GM23338 (cell line): Measurements from ENCODE around the gene SLC16A7. TPM values are rescaled to one million over a fixed set of nuclear protein-coding genes. Genes with fewer than 3 reads are reported as not detected.

Experiments used
- ATAC-seq: fragments of 200-7000 bp; cut with Tn5 transposase; 3 replicates; pipeline ENCODE4 v1.9.1; 2020
- DNase-seq: peaks from one replicate; pipeline ENCODE4 v3.0.0-alpha.2; 2015; ENCODE audit warnings: low spot score
- H2AFZ ChIP-seq: fragments of 200-600 bp; sonication (generic); 2 replicates; pipeline ENCODE4 v1.8.0; 2016; ENCODE audit warnings: antibody characterized with exemption, mild to moderate bottlenecking, moderate library complexity
- H3F3A ChIP-seq: fragments of 200-600 bp; sonication (generic); replicated peaks from 2 replicates; pipeline ENCODE4 v1.8.0; 2017; ENCODE audit warnings: antibody characterized with exemption, mixed run types, low read depth
- H3K27ac ChIP-seq: fragments of 200-600 bp; sonication (generic); 2 replicates; pipeline ENCODE4 v1.6.1; 2016; ENCODE audit warnings: low read depth
- H3K27me3 ChIP-seq: fragments of 200-600 bp; sonication (generic); 2 replicates; pipeline ENCODE4 v1.8.0; 2016; ENCODE audit warnings: mild to moderate bottlenecking, mixed run types, moderate library complexity; ENCODE audit not compliant: insufficient read depth
- H3K36me3 ChIP-seq: fragments of 200-600 bp; sonication (generic); 2 replicates; pipeline ENCODE4 v1.8.0; 2016; ENCODE audit warnings: mild to moderate bottlenecking; ENCODE audit not compliant: insufficient read depth
- H3K4me1 ChIP-seq: fragments of 200-600 bp; sonication (generic); 2 replicates; pipeline ENCODE4 v1.8.0; 2016; ENCODE audit warnings: mild to moderate bottlenecking, moderate library complexity; ENCODE audit not compliant: insufficient read depth
- H3K4me2 ChIP-seq: fragments of 200-600 bp; sonication (generic); 2 replicates; pipeline ENCODE4 v1.7.1; 2017; ENCODE audit warnings: mixed run types
- H3K4me3 ChIP-seq: fragments of 200-600 bp; sonication (generic); 2 replicates; pipeline ENCODE4 v1.6.1; 2016; ENCODE audit warnings: mixed run types
- H3K79me2 ChIP-seq: fragments of 200-600 bp; sonication (generic); replicated peaks from 2 replicates; pipeline ENCODE4 v1.8.0; 2017; ENCODE audit warnings: mild to moderate bottlenecking; ENCODE audit not compliant: insufficient read depth
- H3K9me2 ChIP-seq: fragments of 200-600 bp; sonication (generic); 2 replicates; pipeline ENCODE4 v1.8.0; 2017; ENCODE audit not compliant: insufficient read depth
- H4K20me1 ChIP-seq: fragments of 200-600 bp; sonication (generic); replicated peaks from 2 replicates; pipeline ENCODE4 v1.8.0; 2017; ENCODE audit warnings: mild to moderate bottlenecking; ENCODE audit not compliant: insufficient read depth
- H3K27ac Mint-ChIP-seq: 2 replicates; pipeline ENCODE4 v1.8.0; 2020; ENCODE audit warnings: inconsistent platforms, mild to moderate bottlenecking, moderate library complexity, mixed read lengths
- H3K27me3 Mint-ChIP-seq: 3 replicates; pipeline ENCODE4 v1.8.0; 2022; ENCODE audit warnings: low read depth, mild to moderate bottlenecking, moderate library complexity, mixed read lengths, inconsistent platforms; ENCODE audit not compliant: insufficient read depth, poor library complexity
- H3K36me3 Mint-ChIP-seq: 3 replicates; pipeline ENCODE4 v1.8.0; 2021; ENCODE audit warnings: low read depth, mild to moderate bottlenecking, inconsistent platforms, moderate library complexity, mixed read lengths
- H3K4me1 Mint-ChIP-seq: 3 replicates; pipeline ENCODE4 v1.8.0; 2020; ENCODE audit warnings: mild to moderate bottlenecking, inconsistent platforms, mixed read lengths
- H3K4me3 Mint-ChIP-seq: 3 replicates; pipeline ENCODE4 v1.8.0; 2021; ENCODE audit warnings: moderate library complexity, mild to moderate bottlenecking, inconsistent platforms, mixed read lengths
- H3K9me3 Mint-ChIP-seq: 3 replicates; pipeline ENCODE4 v1.8.0; 2020; ENCODE audit warnings: moderate library complexity, mild to moderate bottlenecking, inconsistent platforms, mixed read lengths
- CREB1 ChIP-seq: fragments of 250-450 bp; sonication (Bioruptor Pico); IDR thresholded peaks from 2 replicates; pipeline ENCODE4 v1.5.0; 2020; ENCODE audit warnings: low read depth, mild to moderate bottlenecking, moderate library complexity
- CTCF ChIP-seq, 2 experiments: fragments of 200-600 bp in 1 of 2; sonication (generic) in 1 of 2; conservative IDR thresholded peaks; 2 replicates each; pipeline versions ENCODE4 v1.5.1 to v1.6.1; 2016 to 2017; ENCODE audit warnings: antibody characterized with exemption in 2 of 2, low read depth in 2 of 2, mild to moderate bottlenecking in 2 of 2, moderate library complexity in 1 of 2
- ETS1 ChIP-seq: IDR thresholded peaks from 2 replicates; pipeline ENCODE4 v1.6.1; 2016; ENCODE audit warnings: antibody characterized with exemption
- EZH2 ChIP-seq: fragments of 200-600 bp; sonication (generic); IDR thresholded peaks from one replicate; pipeline ENCODE4 v1.8.0; 2017; ENCODE audit warnings: antibody characterized with exemption, mild to moderate bottlenecking, low read depth; ENCODE audit not compliant: unreplicated experiment
- EZH2phosphoT487 ChIP-seq: fragments of 200-600 bp; sonication (generic); IDR thresholded peaks from one replicate; pipeline ENCODE4 v1.8.1; 2018; ENCODE audit warnings: antibody characterized with exemption; ENCODE audit not compliant: unreplicated experiment
- JUNB ChIP-seq: IDR thresholded peaks from one replicate; pipeline ENCODE4 v1.6.1; 2016; ENCODE audit warnings: antibody characterized with exemption; ENCODE audit not compliant: unreplicated experiment
- NANOG ChIP-seq: IDR thresholded peaks from 2 replicates; pipeline ENCODE4 v1.6.1; 2016; ENCODE audit warnings: antibody characterized with exemption, borderline replicate concordance
- POLR2AphosphoS5 ChIP-seq: IDR thresholded peaks from 2 replicates; pipeline ENCODE4 v1.6.1; 2016; ENCODE audit warnings: antibody characterized with exemption, low read depth
- REST ChIP-seq: IDR thresholded peaks from one replicate; pipeline ENCODE4 v1.6.1; 2018; ENCODE audit warnings: antibody characterized with exemption; ENCODE audit not compliant: unreplicated experiment
- STAT1 ChIP-seq: IDR thresholded peaks from one replicate; pipeline ENCODE4 v1.6.1; 2016; ENCODE audit warnings: antibody characterized with exemption; ENCODE audit not compliant: unreplicated experiment
- ZNF114 ChIP-seq: fragments of 250-450 bp; sonication (Bioruptor Pico); IDR thresholded peaks from 2 replicates; pipeline ENCODE4 v1.5.0; 2020; ENCODE audit warnings: mild to moderate bottlenecking, moderate library complexity
- ZNF331 ChIP-seq: fragments of 250-450 bp; sonication (Bioruptor Pico); IDR thresholded peaks from 2 replicates; pipeline ENCODE4 v1.5.0; 2020; ENCODE audit warnings: low read depth, mild to moderate bottlenecking, moderate library complexity
- ZNF462 ChIP-seq: fragments of 250-450 bp; sonication (Bioruptor Pico); IDR thresholded peaks from 2 replicates; pipeline ENCODE4 v1.5.0; 2020; ENCODE audit warnings: mild to moderate bottlenecking, moderate library complexity
- polyA plus RNA-seq: library from polyadenylated mRNA; unstranded; fragments of >200 nt; fragmentation: Nextera tagmentation; extraction: Ambion mirVana; gene quantifications from 2 replicates; pipeline ENCODE4 v1.2.1, GENCODE V29; 2016
- total RNA-seq: library from RNA; depleted of rRNA; stranded (reverse); fragments of >200 nt; shearing (Covaris generic); gene quantifications from 2 replicates; pipeline ENCODE4 v1.2.3, GENCODE V29; 2014

SLC16A7 gene
- total and polyA plus RNA-seq, 2 experiments from 2014 or later = 2.8 to 4.3 TPM

DNA sequence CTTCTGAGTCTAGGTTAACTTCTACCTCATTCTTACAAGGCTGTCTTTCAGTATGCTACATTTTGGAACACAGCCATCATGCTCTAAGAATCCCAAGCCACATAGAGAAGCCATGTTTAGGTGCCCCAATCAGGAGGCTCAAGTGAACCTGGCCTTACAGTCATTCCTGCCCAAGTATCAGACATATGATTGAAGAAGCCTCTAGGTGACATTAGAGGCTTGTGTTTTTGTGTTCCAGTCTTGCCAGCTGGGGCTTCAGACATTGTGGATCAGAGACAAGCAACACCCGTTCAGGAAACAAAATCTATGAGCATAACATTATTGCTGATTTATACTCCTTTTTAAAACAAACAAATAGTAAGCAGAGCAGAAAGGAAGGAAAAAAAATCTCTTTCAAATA is 8.1 kb upstream of the SLC16A7 start:
- H3K4me2 ChIP-seq = no peak overlapping the region
- H3K36me3 ChIP-seq = no peaks in the 10 kb centered on the region
- H3K79me2 ChIP-seq = no peaks in the 10 kb centered on the region
- no peaks in the 10 kb centered on the region for H4K20me1 ChIP-seq
- no peak for ATAC-seq
- Mint-ChIP-seq H3K4me3 (no peak overlapping the region), H3K27ac (no peak overlapping the region), H3K36me3 (no peaks in the 10 kb centered on the region), H3K4me1 (no peaks in the 10 kb centered on the region), H3K9me3 (no peaks in the 10 kb centered on the region), H3K27me3 (no peaks in the 10 kb centered on the region)
- no peak for DNase-seq
- H3K27me3 ChIP-seq = no peaks in the 10 kb centered on the region
- no peaks in the 10 kb centered on the region for H3K9me2 ChIP-seq
- 0 out of 2 replicates have a peak overlapping the region, but pooled peaks have one; percentile 59 for H2AFZ ChIP-seq
- TF ChIP-seq CREB1 (CRISPR knock-in tag) (no peak), POLR2AphosphoS5 (no peak), JUNB (no peak), ZNF331 (CRISPR knock-in tag) (no peak), ETS1 (no peak), EZH2 (no peak), ZNF114 (CRISPR knock-in tag) (no peak), EZH2phosphoT487 (no peak), REST (no peak), CTCF (conservative IDR thresholded peaks at IDR 0.05; ENCODE audit: low read depth in 2 of 2) (no peak), NANOG (no peak), ZNF462 (no peak), STAT1 (no peak)
- no peak overlapping the region for H3K4me3 ChIP-seq
- no peak overlapping the region for H3K27ac ChIP-seq
- no peaks in the 10 kb centered on the region for H3F3A ChIP-seq
- no peaks in the 10 kb centered on the region for H3K4me1 ChIP-seq
